Uterus (tissue), 2 donors: ENCODE results near the gene RAB11A.

Experiments used
- POLR2A ChIP-seq, 2 donors: fragments of 450-650 bp; IDR thresholded peaks; one replicate each; pipeline ENCODE4 v1.6.1; 2016; ENCODE audit warnings: antibody characterized with exemption in 2 of 2, mild to moderate bottlenecking in 1 of 2, moderate library complexity in 1 of 2
- TF ChIP-seq, protein P1 (sequence below), 4 experiments: fragments of 200-600 bp in 2 of 4; fragments of 450-650 bp in 2 of 4; sonication (generic) in 2 of 4; IDR thresholded peaks; one replicate each; pipeline ENCODE4 v1.5.1; 2016 to 2019; ENCODE audit warnings: antibody characterized with exemption in 4 of 4, mild to moderate bottlenecking in 2 of 4, moderate library complexity in 1 of 4

DNA sequence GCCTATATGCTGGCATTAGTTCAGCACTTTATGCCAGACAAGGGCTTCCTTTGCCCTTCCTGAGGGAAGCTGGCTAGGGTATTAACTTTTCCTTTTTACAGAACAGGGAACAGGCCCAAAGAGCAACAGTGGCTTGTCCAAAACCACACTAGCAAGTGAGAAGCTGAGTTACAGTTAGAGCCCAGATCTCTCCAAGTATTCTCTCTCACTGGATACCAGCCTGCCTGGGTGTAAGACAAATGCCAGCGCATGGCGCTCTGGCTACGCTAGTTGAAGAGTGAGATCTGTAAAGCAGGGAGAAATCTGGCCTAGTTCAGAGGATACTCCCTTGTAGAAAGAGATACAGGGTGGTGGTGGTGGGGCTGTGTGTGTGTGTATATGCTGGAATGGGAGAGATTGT, 38.4 kb downstream of the RAB11A start:
- TF ChIP-seq, protein P1, sequence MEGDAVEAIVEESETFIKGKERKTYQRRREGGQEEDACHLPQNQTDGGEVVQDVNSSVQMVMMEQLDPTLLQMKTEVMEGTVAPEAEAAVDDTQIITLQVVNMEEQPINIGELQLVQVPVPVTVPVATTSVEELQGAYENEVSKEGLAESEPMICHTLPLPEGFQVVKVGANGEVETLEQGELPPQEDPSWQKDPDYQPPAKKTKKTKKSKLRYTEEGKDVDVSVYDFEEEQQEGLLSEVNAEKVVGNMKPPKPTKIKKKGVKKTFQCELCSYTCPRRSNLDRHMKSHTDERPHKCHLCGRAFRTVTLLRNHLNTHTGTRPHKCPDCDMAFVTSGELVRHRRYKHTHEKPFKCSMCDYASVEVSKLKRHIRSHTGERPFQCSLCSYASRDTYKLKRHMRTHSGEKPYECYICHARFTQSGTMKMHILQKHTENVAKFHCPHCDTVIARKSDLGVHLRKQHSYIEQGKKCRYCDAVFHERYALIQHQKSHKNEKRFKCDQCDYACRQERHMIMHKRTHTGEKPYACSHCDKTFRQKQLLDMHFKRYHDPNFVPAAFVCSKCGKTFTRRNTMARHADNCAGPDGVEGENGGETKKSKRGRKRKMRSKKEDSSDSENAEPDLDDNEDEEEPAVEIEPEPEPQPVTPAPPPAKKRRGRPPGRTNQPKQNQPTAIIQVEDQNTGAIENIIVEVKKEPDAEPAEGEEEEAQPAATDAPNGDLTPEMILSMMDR (IDR thresholded peaks at IDR 0.05): no peak
- no peak for TF ChIP-seq POLR2A (IDR thresholded peaks at IDR 0.05)
